Omental fat pad (tissue), 4 donors: ENCODE data around the gene SLC38A8. TPM values are rescaled to one million over a fixed set of nuclear protein-coding genes. Genes with fewer than 3 reads are reported as not detected.

ENCODE experiments used
- ATAC-seq: fragments of 150-250 bp; one replicate; pipeline ENCODE4 v1.9.1; 2016; ENCODE audit warnings: mild to moderate bottlenecking, moderate library complexity; ENCODE audit not compliant: low FRiP score
- DNase-seq: peaks from one replicate; pipeline ENCODE4 v3.0.0-alpha.2; 2019; ENCODE audit warnings: low spot score
- CTCF ChIP-seq, 3 donors: fragments of 450-650 bp; IDR thresholded peaks; one replicate each; pipeline ENCODE4 v1.5.1; 2016 to 2017; ENCODE audit warnings: antibody characterized with exemption in 3 of 3, mild to moderate bottlenecking in 3 of 3, moderate library complexity in 2 of 3
- total RNA-seq, 4 donors: library from RNA; depleted of rRNA; stranded (reverse); fragments of >200 nt; gene quantifications; one replicate each; pipeline ENCODE4 v1.1.0, GENCODE V29; 2016

The SLC38A8 gene
- total RNA-seq, 4 donors from 2014 or later, result not detected

GRCh38 chr16:83994703-83995102 lies 47.9 kb downstream of the SLC38A8 start:
- ATAC-seq (no peak), DNase-seq (no peak)
- no peak for TF ChIP-seq CTCF (IDR thresholded peaks at IDR 0.05)

GRCh38 chr16:83994087-83994486 lies 48.5 kb downstream of the SLC38A8 start:
- no peak for TF ChIP-seq CTCF (IDR thresholded peaks at IDR 0.05)
- no peak for DNase-seq
- ATAC-seq, result no peak

DNA sequence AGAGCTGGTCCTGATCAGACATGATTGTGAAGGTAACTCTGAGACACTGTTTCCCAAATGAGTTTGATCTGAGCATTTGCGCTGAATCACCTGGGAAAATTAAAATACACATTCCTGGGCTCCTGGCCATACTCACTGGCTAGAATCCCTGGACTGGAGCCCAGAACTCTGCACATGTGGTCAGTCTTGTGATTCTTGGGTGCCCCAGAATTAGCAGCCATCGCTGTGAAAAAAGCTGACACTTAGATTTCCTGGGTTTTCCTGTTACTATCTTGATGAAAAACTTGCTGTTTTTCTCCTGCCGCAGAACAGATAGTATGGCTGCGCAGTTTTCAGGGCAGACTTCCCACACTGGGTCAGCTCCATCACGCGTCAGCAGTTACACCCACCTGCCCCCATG lies 50.0 kb downstream of the SLC38A8 start:
- ATAC-seq (no peak), DNase-seq (no peak)
- no peak for TF ChIP-seq CTCF (IDR thresholded peaks at IDR 0.05)

DNA sequence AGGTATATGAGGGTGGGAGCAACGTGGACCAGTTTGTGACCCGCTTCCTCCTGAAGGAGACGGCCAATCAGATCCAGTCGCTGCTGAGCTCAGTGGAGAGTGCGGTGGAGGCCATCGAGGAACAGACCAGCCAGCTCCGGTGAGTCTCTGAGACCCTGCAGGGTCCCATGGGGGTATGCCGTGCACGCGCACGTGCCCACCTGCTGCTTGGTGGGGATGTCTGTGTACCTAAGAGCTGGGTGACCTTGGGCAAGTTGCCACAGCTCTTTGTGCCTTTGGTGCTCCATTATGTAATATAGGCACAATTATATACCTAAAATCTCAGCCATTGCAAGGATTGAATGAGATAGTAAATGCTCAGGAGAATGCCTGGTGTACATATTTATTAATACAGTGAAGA lies 52.1 kb downstream of the SLC38A8 start:
- TF ChIP-seq CTCF (IDR thresholded peaks at IDR 0.05), result no peak
- ATAC-seq (no peak), DNase-seq (no peak)

GRCh38 chr16:83989300-83989699 lies 53.3 kb downstream of the SLC38A8 start:
- TF ChIP-seq CTCF (IDR thresholded peaks at IDR 0.05), result no peak
- ATAC-seq (no peak), DNase-seq (no peak)

GRCh38 chr16:83983491-83983890 lies 59.1 kb downstream of the SLC38A8 start:
- ATAC-seq (no peak), DNase-seq (no peak)
- TF ChIP-seq CTCF (IDR thresholded peaks at IDR 0.05), result no peak

DNA sequence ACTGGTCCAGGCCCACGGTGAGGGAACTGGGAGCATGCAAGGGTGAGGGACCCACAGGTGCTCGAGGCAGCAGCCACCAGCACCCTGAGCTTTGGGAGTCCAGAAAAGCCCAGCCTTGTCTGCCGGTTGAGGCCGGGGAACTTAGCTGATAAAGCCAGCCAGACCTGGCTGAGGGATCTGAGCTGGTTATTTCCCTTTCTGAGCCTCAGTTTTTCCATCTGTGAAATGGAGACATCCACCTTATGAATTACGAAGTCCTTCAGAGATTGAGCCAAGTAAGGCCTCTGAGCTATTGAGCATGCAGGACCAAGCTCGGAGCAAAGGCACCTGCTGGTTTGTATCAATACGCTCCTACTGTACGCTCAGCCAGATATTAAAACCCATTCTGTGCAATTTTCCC lies 60.8 kb downstream of the SLC38A8 start:
- no peak for DNase-seq
- no peak for ATAC-seq
- no peak for TF ChIP-seq CTCF (IDR thresholded peaks at IDR 0.05)
